ENCODE measurements around the gene PLXNA4. TPM values are rescaled to one million over a fixed set of nuclear protein-coding genes. Genes with fewer than 3 reads are reported as not detected.

The PLXNA4 gene
- polyA plus RNA-seq, 1 donor: 15.6 TPM

GRCh38 chr7:132261327-132262159 lies 314.7 kb downstream of the PLXNA4 start:
- no peak for DNase-seq

- DNase-seq: no peak
Observed at GRCh38 chr7:132258231-132258630, 318.0 kb downstream of the PLXNA4 start.

GRCh38 chr7:132257253-132257652 lies 319.0 kb downstream of the PLXNA4 start:
- DNase-seq: no peak

GRCh38 chr7:132256721-132257212 lies 319.5 kb downstream of the PLXNA4 start:
- DNase-seq: no peak

DNA sequence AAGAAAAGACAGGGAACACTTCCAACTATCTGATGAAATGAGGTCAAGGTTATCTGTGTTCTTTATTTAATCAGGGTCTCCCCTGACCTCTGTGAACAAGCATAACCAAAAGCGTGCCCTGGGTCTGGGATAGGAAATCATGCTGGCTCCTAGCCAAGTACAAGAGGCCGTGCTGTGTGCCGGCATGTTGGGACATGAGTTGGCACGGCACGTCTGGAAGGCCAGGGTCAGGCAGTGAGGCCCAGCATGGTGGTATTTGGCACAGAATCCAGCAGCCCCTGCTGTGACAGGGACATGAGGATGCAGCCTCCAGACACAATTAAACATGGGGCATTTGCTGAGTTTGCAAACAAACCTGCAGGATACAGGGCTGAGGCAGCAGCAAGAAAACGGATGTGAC lies 320.4 kb downstream of the PLXNA4 start:
- DNase-seq: no peak

DNA sequence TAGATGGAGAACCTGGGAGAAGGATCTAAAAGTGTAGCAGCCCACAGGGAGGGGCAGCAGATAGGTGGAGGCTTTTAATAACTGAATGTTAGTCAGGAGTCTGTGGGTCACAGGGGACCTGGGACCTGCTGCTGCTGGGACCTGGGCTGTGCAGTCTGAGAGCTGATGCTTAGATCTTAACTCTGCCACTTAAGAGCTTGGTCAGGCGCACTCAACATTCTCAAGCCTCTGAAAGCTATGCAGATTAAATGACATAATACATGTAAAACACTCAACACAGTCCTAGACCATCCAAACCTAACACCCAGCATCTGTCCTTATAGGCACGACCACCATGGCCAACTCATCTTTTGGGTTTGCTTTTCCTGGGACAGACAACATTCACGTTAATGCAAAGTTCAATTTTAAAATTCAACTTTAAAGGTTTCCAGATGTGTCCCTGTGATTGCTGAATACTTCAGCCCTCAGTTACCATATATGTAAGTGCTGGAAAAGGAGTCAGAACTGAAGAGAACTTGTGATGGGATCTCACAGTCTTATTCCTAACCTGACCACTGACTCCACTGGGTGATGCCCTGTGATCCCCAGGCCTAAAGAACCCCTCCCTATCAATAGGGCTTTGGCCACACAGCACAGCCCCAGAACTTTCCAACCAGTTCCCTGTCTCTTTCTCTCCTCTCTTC lies 321.0 kb downstream of the PLXNA4 start:
- DNase-seq: no peak

- DNase-seq: no peak
Observed at GRCh38 chr7:132254455-132254854, 321.8 kb downstream of the PLXNA4 start.

GRCh38 chr7:132252793-132253100 lies 323.5 kb downstream of the PLXNA4 start:
- no peak for DNase-seq

DNA sequence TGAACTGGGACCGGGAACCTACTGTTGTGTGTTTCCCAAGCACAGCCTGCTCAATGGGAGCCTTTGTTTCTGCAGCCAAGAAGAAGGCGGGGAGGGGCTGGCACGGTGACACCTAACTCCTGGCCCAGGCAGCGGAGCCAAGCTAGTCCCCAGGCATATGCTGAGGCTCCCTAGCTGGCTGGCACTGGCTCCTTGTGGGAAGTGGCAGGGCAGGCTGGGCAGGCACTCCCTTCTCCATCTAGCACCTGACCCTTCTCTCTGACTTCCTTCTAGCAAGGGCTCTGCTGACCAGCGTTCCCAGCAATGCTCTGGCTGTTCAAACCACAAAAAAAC lies 325.0 kb downstream of the PLXNA4 start:
- DNase-seq: no peak

DNA sequence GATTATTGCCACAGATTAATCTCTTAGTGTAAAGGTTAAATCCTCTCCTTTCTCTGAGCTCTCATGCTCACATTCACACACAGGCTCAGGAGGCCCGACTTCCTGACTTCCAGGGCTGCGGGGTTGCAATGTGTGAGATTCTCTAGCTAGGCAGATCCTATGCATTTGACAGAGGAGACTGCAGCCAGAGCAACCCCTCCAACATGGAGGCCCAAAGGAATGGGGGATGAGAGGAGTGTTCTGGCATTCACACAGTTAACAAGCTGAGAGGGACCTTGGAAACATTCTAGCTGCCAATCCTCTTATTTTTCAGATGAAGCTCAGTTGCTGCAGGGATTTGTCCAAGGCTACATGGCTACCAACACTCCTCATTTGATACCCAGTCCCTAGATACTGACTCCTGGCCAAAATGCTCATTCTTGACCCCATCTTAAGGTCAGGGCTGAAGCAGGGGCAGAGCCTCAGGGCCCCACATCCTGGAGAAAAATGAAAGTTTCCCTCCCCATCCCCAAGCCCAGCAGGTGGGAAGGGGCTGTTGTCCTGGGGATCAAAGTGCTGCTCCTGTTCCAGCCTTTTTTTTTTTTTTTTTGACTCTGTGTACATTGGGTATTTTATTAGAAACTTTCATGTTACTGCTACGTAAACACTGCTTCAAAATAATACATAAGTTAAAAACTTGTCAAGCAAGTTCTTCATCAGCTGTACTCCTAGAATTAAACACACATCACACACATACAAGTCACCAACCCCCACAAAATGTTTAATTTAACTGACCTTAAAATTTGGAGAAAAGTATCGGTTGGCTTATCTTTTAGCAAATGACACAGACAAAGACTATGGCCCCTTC lies 325.6 kb downstream of the PLXNA4 start:
- no peak for DNase-seq

DNA sequence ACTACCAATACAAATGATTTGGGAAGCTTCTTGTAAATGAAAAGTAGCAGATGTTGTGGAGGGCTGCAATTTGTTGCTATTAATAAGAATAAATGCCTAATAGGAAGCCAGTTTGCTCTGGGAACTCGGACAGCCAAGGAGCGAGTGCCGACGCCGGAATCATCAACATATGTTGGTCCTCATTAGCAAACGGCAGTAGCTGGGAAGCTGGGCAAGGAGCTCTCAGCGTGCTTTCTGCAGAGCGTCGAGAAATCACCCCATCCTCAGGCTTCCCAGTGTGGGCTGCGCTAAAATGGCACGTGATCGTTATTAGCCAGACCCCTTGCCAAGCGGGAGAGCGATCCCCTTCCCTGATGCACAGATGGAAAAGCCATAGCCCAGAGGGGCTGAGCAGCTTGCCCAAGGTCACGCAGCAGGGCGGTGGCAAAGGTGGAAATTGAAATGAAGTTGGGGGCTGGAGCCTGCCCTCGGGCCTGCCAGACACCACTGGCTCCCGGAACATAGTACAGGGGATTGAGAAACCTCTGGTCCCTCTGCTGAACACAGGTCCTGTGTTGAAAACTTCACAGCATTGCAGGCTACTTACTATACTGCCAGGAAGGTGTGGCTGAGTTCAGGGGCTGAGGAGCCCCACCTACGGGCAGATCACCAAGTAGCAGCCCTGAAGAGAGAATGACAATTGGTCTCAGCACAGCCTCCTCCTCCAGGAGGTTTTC lies 326.9 kb downstream of the PLXNA4 start:
- no peak for DNase-seq

DNA sequence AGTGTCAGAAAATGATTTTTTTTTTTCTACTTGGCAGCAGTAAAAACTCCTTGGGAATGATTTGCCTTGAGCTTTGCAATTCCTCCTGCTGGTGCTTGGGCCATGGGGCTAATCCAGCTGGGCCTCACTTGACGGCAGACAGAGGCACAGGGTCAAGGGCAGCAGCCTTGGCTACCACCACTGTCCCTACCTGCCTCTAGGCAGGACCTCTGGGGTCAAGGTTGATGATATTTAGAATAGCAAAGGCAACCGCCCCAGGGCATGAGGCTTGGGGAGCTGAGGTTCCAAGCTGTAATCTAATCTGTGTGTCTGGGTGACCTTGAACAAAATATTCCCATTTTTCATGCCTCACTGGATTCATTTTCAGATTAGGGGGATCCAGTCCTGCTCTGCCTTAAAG lies 327.4 kb downstream of the PLXNA4 start:
- DNase-seq: no peak

DNA sequence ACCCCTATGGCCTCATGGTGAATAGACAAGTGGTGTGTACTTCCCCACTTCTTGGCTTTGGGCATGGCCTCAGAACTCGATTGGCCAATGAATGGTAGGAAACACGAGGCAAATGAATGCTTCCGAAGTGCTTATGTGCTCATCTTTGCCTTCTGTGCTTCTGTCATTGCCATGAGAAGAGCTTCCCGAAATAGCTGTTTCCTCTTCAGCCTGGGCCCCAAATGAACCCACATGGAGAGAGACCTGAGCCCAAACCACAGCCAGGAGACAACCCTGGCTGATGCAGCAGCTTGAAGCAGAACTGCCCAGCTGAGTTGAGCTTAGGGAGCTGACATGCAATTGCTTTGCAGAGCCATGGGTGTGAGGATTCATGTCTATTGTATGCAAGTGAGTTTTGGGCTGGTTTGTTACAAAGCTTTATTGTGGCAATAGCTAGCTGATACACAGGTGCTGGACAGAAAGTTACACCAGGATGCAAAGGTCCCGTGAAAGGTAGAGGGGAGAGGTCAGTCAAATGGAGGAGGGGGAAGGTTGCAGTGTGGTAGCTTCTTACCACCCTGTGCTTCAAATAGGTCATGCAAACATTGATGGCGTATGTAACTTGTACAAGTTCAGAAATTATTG lies 328.2 kb downstream of the PLXNA4 start:
- DNase-seq: no peak

- DNase-seq: no peak
Observed at GRCh38 chr7:132246591-132246990, 329.7 kb downstream of the PLXNA4 start.

GRCh38 chr7:132245539-132245938 lies 330.7 kb downstream of the PLXNA4 start:
- DNase-seq: no peak

- no peak for DNase-seq
Observed at GRCh38 chr7:132244903-132245480, 331.3 kb downstream of the PLXNA4 start.

- no peak for DNase-seq
Observed at GRCh38 chr7:132243463-132243862, 332.8 kb downstream of the PLXNA4 start.

DNA sequence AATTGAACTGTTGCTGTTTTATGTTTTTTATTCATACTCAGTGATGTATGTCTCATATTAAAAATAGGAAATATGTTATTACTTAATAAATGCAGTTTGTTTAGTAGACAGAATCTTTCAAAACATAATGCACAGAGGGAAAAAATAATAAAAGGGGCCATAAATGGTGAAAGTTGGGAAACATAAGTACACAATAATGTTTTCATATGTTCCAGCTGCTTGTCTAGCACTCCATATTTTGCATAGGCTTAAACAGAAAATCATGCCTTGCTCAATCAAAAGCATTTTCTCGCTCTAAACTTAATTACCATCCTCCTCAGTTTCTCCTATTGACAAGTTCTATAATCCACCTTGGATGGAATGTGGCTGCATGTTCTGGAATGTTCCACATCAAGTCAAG lies 333.2 kb downstream of the PLXNA4 start:
- DNase-seq: no peak

DNA sequence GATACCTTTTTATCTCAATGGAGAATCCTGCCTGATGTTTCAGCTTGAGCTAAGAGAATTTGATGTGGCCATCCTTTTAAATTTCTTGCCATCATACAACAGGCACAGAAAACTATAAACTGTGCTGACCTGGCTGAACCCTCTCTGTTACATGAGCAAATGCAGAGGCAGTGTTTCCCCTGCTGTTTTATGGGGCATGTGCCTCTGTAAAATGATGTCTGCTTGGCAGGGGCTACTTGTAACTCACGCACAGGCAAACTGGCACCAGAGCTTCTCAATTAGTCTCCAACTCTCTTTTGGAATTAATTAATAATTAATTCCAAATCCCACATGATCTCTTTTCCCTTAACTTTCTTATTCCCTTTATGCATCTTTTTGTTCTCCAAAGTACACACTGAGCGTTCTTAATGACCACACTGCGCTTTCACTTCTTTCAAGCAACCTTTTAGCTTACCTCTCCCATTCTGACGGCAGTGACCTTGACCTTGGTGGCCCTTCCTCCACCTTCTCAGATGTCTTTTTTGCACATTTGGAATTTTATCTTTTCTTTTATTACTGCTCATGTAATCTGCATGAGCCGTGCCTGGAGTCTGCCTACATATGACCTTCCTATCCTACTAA lies 334.0 kb downstream of the PLXNA4 start:
- no peak for DNase-seq

DNA sequence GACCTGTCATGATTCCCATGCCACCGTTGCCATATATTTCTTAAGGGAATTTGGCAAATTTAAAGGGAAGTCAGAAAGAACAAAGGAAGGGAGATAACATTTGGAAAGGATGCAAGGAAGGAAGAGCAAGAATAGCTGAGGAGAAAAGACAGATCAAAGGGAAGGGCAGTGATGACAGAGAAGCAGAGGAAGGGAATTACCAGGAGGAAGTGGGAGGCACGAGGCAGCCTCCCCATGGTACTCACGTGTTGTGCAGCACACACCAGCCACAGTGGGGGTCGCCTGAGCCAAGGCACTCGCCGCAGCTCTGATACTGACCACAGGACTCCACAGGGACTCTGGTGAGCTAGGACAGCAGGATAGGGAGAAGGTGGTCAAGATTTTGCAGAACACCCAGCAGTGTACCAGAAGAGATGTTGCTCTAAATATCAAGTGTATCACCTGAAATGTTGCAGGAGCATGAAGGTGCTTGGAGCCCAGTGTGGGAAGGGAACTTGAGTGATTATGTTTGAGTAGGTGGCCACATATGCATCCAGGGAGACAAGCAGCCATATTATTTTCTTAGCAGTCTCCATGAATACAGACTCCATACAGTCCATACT lies 335.3 kb downstream of the PLXNA4 start:
- no peak for DNase-seq

All from left kidney (tissue), 2 donors.